Neural crest cell (in vitro differentiated cells): ENCODE measurements around the gene ZNF423. TPM values are rescaled to one million over a fixed set of nuclear protein-coding genes. Genes with fewer than 3 reads are reported as not detected.

Source experiments
- DNase-seq: peaks from one replicate; pipeline ENCODE4 v3.0.0; 2021; ENCODE audit warnings: low read depth, mixed read lengths, low spot score
- H3K27ac Mint-ChIP-seq: one replicate; pipeline ENCODE4 v1.8.0; 2021; ENCODE audit warnings: mild to moderate bottlenecking, mixed read lengths; ENCODE audit not compliant: unreplicated experiment
- H3K27me3 Mint-ChIP-seq: 2 replicates; pipeline ENCODE4 v1.8.0; 2021; ENCODE audit warnings: low read depth, mild to moderate bottlenecking, mixed read lengths
- H3K36me3 Mint-ChIP-seq: 2 replicates; pipeline ENCODE4 v1.8.0; 2021; ENCODE audit warnings: low read depth, mild to moderate bottlenecking, mixed read lengths
- H3K4me1 Mint-ChIP-seq: 2 replicates; pipeline ENCODE4 v1.8.0; 2021; ENCODE audit warnings: mixed read lengths
- H3K4me3 Mint-ChIP-seq: one replicate; pipeline ENCODE4 v1.8.0; 2021; ENCODE audit warnings: mild to moderate bottlenecking, mixed read lengths
- H3K9me3 Mint-ChIP-seq: 2 replicates; pipeline ENCODE4 v1.8.0; 2021; ENCODE audit warnings: mixed read lengths
- total RNA-seq: library from RNA; stranded (reverse); gene quantifications from 2 replicates; pipeline ENCODE4 v1.2.1, GENCODE V29; 2021
- TF ChIP-seq, protein P1 (sequence below): fragments of 200-600 bp; sonication (generic); conservative IDR thresholded peaks from 2 replicates; pipeline ENCODE4 v1.5.0; 2021; ENCODE audit warnings: antibody characterized with exemption, mild to moderate bottlenecking

ZNF423 gene
- total RNA-seq, 1 donor from 2014 or later: 55.4 TPM

DNA sequence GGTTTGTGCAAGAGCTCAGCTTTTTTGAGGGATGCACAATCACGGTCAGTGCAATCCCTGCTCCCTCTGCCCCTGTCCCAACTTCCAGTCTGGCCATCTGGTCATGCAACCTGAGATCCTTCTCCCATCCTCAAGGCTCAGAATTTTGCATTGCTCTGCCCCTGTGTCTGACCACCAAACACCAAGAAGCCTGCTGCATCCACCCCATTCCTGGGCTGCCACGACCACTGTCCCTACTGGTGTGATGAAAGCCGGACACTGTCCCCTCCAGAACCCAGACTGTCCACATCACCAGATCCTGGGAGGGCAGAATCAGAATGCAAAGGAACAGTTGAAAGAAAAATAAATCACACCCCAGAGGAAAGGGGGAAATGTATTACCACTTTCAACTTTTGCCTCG is 251.3 kb downstream of the ZNF423 start:
- Mint-ChIP-seq H3K27ac (no peak overlapping the region), H3K4me1 (peaks cover 30% of the 10 kb centered on the region), H3K27me3 (no peaks in the 10 kb centered on the region), H3K4me3 (no peak overlapping the region), H3K36me3 (peaks cover 6% of the 10 kb centered on the region), H3K9me3 (no peaks in the 10 kb centered on the region)
- DNase-seq: no peak
- TF ChIP-seq, protein P1, sequence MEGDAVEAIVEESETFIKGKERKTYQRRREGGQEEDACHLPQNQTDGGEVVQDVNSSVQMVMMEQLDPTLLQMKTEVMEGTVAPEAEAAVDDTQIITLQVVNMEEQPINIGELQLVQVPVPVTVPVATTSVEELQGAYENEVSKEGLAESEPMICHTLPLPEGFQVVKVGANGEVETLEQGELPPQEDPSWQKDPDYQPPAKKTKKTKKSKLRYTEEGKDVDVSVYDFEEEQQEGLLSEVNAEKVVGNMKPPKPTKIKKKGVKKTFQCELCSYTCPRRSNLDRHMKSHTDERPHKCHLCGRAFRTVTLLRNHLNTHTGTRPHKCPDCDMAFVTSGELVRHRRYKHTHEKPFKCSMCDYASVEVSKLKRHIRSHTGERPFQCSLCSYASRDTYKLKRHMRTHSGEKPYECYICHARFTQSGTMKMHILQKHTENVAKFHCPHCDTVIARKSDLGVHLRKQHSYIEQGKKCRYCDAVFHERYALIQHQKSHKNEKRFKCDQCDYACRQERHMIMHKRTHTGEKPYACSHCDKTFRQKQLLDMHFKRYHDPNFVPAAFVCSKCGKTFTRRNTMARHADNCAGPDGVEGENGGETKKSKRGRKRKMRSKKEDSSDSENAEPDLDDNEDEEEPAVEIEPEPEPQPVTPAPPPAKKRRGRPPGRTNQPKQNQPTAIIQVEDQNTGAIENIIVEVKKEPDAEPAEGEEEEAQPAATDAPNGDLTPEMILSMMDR: no peak

DNA sequence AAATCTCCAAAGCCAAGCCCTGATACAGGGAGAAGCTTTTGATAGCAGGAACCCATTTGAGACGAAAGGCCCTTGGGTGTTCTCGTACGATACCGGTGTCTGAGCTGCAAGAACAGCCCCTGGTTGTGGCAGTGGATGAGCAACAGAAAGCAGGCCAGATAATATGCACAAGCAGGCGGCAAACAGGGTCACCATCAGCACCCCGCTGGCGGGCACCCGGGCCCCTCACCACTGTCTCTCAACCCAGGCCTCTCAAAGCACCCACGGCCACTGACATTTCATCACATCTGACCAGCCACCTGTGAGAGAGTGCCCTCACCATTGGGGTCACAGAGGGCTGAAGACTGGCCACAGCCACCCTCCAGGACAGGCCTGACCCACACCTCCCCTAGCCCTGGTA is 252.0 kb downstream of the ZNF423 start:
- peaks cover 28% of the 10 kb centered on the region for H3K4me1 Mint-ChIP-seq
- no peak overlapping the region for H3K4me3 Mint-ChIP-seq

DNA sequence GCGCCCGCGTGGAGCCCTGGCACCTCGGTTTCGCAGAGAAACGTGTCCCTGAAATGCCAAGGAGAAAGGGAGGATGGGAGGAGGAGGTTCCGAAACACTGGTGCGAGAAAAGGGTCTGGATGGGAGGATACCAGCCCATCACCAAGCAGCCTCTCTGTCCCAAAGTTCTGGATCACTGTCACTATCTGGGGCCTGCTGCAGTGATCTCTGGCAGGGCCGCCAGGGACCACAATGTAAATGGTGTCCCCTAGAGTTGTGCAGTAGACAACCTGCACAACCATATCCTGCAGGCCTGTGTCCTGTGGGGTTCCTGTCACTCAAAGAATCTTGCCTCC is 253.0 kb downstream of the ZNF423 start:
- Mint-ChIP-seq H3K4me1 (peaks cover 22% of the 10 kb centered on the region), H3K27ac (peak overlapping the region; percentile 65), H3K36me3 (no peaks in the 10 kb centered on the region), H3K4me3 (no peak overlapping the region), H3K27me3 (no peaks in the 10 kb centered on the region), H3K9me3 (no peaks in the 10 kb centered on the region)
- TF ChIP-seq, protein P1: no peak
- no peak for DNase-seq

More for the DNA sequence above, 252.0 kb downstream of the ZNF423 start:
- DNase-seq: no peak
- H3K9me3 Mint-ChIP-seq: no peaks in the 10 kb centered on the region
- TF ChIP-seq, protein P1: no peak
- no peak overlapping the region for H3K27ac Mint-ChIP-seq
- no peaks in the 10 kb centered on the region for H3K27me3 Mint-ChIP-seq
- peaks cover under 1% of the 10 kb centered on the region for H3K36me3 Mint-ChIP-seq

DNA sequence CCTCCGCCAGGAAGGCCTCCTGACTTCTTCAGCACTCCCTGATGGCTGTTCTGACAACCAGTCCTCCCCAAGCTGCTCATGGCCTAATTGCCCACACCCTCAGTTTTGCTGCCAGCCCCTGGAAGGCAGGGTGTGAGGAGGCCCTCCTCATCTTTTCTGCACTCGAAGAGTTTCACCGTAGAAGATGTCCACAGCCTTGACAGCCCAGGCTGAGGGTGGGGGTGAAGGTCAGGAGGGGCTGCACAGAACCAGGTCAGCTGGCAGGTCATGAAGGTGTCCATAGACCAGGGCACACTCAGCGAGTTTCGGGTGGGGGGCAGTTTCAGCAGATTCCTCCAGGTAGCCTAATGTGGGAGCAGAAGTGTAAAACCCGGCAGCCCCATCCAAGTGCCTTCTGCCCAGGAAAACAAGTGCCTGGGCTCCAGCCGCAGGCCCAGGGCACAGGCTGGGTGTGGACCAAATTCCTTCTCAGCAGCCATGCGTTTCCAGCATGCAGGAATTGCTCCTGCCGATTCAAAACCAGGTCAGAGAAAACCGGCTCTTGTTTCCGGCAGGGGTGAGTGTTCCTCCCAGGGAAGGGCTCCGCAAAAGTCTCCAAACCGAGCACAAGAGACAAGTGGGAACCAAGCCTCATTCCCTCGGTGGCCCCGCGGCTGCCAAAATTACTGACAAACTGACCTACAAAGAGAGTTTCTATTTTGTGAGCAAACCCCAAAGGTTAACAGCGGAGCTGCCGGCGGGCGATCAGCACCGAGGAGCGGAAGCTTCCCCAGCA is 253.5 kb downstream of the ZNF423 start:
- H3K27ac Mint-ChIP-seq: peak overlapping the region; percentile 65
- H3K9me3 Mint-ChIP-seq: no peaks in the 10 kb centered on the region
- H3K36me3 Mint-ChIP-seq: no peaks in the 10 kb centered on the region
- no peaks in the 10 kb centered on the region for H3K27me3 Mint-ChIP-seq
- H3K4me3 Mint-ChIP-seq: no peak overlapping the region
- DNase-seq: no peak
- TF ChIP-seq, protein P1: no peak
- H3K4me1 Mint-ChIP-seq: peaks cover 23% of the 10 kb centered on the region

DNA sequence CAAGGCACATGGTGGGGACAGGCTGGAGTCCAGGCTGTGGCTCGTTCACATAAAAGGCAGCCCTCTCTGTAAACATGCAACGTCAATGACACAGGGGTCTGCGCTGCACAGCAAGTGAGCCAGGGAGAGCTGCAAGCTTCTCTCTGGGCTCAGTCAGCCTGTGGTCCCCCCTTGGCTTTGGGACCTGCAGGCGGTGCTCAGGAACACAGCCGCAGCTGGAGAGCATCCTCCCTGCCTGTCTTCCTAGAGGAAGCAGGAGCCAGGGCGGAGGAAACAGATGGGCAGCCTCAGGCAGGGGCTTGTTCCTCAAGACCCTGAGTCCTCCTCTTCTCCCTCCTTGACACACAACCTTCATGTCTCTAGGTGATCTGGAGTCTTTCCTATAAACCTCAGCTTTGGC is 254.3 kb downstream of the ZNF423 start:
- Mint-ChIP-seq H3K36me3 (no peaks in the 10 kb centered on the region), H3K27ac (peak overlapping the region; percentile 19), H3K4me1 (peaks cover 23% of the 10 kb centered on the region), H3K27me3 (no peaks in the 10 kb centered on the region), H3K4me3 (no peak overlapping the region), H3K9me3 (no peaks in the 10 kb centered on the region)
- no peak for DNase-seq
- TF ChIP-seq, protein P1: no peak
